ENCODE data around the gene PTGDS.

The PTGDS gene

DNA sequence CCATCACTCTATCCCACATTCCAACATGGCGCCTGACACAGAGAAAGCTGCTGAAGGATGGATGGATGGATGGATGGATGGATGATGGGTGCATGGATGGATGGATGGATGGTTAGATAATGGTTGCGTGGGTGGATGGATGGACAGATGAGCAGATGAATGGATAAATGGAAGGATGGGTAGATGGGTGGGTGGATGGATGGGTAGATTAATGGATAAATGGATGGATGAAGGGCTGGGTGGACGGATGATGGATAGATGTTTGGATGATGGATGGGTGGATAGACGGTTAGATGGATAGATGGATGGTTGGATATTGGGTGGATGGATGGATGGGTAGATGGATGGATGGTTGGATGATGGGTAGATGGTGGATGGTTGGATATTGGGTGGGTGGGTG, 20.7 kb upstream of the PTGDS start:
- DNase-seq (ENCODE audit: insufficient read length, low spot score): no peak
- FAIRE-seq: no peak
- TF ChIP-seq, protein P1, sequence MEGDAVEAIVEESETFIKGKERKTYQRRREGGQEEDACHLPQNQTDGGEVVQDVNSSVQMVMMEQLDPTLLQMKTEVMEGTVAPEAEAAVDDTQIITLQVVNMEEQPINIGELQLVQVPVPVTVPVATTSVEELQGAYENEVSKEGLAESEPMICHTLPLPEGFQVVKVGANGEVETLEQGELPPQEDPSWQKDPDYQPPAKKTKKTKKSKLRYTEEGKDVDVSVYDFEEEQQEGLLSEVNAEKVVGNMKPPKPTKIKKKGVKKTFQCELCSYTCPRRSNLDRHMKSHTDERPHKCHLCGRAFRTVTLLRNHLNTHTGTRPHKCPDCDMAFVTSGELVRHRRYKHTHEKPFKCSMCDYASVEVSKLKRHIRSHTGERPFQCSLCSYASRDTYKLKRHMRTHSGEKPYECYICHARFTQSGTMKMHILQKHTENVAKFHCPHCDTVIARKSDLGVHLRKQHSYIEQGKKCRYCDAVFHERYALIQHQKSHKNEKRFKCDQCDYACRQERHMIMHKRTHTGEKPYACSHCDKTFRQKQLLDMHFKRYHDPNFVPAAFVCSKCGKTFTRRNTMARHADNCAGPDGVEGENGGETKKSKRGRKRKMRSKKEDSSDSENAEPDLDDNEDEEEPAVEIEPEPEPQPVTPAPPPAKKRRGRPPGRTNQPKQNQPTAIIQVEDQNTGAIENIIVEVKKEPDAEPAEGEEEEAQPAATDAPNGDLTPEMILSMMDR (IDR thresholded peaks at IDR 0.05; ENCODE audit: insufficient read depth, missing control alignments): no peak

GRCh38 chr9:136957461-136957860, 19.8 kb upstream of the PTGDS start:
- DNase-seq (ENCODE audit: insufficient read length, low spot score) (no peak), FAIRE-seq (no peak)
- TF ChIP-seq, protein P1 (IDR thresholded peaks at IDR 0.05; ENCODE audit: insufficient read depth, missing control alignments): no peak

DNA sequence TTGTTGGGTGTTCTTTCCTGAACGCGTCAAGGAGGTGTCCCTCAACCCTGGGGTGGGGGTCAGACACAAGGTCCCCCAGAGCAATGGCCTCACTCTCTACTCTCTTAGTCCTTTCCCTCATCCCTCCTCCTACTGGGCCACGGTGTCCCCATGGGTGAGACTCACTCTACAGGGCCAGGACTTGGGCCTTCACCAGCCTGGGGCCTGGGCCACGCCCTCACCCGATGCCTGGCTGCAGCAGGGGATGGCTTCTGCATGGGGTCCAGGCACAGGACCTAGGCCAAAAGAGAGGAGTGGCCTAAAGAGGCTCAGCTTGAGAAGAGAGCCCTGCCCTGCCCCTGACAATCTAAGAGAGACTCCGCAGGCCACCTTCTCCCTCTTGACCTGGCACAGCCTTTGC, 19.4 kb upstream of the PTGDS start:
- FAIRE-seq (no peak), DNase-seq (ENCODE audit: insufficient read length, low spot score) (no peak)
- TF ChIP-seq, protein P1 (IDR thresholded peaks at IDR 0.05; ENCODE audit: insufficient read depth, missing control alignments): no peak

- FAIRE-seq (no peak), DNase-seq (ENCODE audit: insufficient read length, low spot score) (no peak)
- TF ChIP-seq, protein P1 (IDR thresholded peaks at IDR 0.05; ENCODE audit: insufficient read depth, missing control alignments): no peak
Measured at GRCh38 chr9:136958473-136958872, 18.8 kb upstream of the PTGDS start.

- FAIRE-seq (no peak), DNase-seq (ENCODE audit: insufficient read length, low spot score) (no peak)
- TF ChIP-seq, protein P1 (IDR thresholded peaks at IDR 0.05; ENCODE audit: insufficient read depth, missing control alignments): no peak
Measured at GRCh38 chr9:136958898-136959850, 18.1 kb upstream of the PTGDS start.

- DNase-seq (ENCODE audit: insufficient read length, low spot score) (no peak), FAIRE-seq (no peak)
- TF ChIP-seq, protein P1 (IDR thresholded peaks at IDR 0.05; ENCODE audit: insufficient read depth, missing control alignments): no peak
Measured at GRCh38 chr9:136960212-136960937, 16.9 kb upstream of the PTGDS start.

GRCh38 chr9:136960938-136961275, 16.4 kb upstream of the PTGDS start:
- no peak for DNase-seq (ENCODE audit: insufficient read length, low spot score)
- no peak for FAIRE-seq
- TF ChIP-seq, protein P1 (IDR thresholded peaks at IDR 0.05; ENCODE audit: insufficient read depth, missing control alignments): no peak

All from D721Med (cell line).